Lower leg skin (tissue), 4 donors: ENCODE results near the gene NAALADL2. TPM values are rescaled to one million over a fixed set of nuclear protein-coding genes. Genes with fewer than 3 reads are reported as not detected.

Source experiments
- DNase-seq, 2 donors: peaks; one replicate each; pipeline ENCODE4 v3.0.0-alpha.2; 2019; ENCODE audit warnings: low spot score in 2 of 2
- H3K4me3 ChIP-seq: fragments of 200-600 bp; sonication (generic); 2 replicates; pipeline ENCODE4 v1.5.1; 2017; ENCODE audit warnings: mild to moderate bottlenecking, low read depth; ENCODE audit not compliant: poor library complexity, severe bottlenecking
- POLR2A ChIP-seq, 2 donors: fragments of 450-650 bp; IDR thresholded peaks; one replicate each; pipeline ENCODE4 v1.6.1; 2016 to 2017; ENCODE audit warnings: antibody characterized with exemption in 2 of 2, mild to moderate bottlenecking in 1 of 2, moderate library complexity in 1 of 2
- WGBS, 2 donors: methylation state at CpG; one replicate each; pipeline ENCODE4 v1.1.5; 2018; 5-methylcytosine and 5-hydroxymethylcytosine counted together
- intact Hi-C: fragments of 100-400 bp; cut with DNase I; formaldehyde crosslinking; loops from one replicate; pipeline ENCODE4 v1.15.0; 2023; ENCODE audit warnings: low total_unique reads
- total RNA-seq, 4 donors: library from RNA; depleted of rRNA; stranded (reverse); fragments of >200 nt; gene quantifications; one replicate each; pipeline ENCODE4 v1.1.0, GENCODE V29; 2016
- TF ChIP-seq, protein P1 (sequence below), 3 donors: fragments of 450-650 bp; IDR thresholded peaks; one replicate each; pipeline ENCODE4 v1.5.1; 2016; ENCODE audit warnings: antibody characterized with exemption in 3 of 3, mild to moderate bottlenecking in 3 of 3, moderate library complexity in 2 of 3

NAALADL2 gene
- total RNA-seq, 4 donors from 2014 or later: 3.6 to 8.1 (median 4.6) TPM

- no peak for DNase-seq
- H3K4me3 ChIP-seq: no peak overlapping the region
- intact Hi-C loops: no loop called here
- TF ChIP-seq, protein P1, sequence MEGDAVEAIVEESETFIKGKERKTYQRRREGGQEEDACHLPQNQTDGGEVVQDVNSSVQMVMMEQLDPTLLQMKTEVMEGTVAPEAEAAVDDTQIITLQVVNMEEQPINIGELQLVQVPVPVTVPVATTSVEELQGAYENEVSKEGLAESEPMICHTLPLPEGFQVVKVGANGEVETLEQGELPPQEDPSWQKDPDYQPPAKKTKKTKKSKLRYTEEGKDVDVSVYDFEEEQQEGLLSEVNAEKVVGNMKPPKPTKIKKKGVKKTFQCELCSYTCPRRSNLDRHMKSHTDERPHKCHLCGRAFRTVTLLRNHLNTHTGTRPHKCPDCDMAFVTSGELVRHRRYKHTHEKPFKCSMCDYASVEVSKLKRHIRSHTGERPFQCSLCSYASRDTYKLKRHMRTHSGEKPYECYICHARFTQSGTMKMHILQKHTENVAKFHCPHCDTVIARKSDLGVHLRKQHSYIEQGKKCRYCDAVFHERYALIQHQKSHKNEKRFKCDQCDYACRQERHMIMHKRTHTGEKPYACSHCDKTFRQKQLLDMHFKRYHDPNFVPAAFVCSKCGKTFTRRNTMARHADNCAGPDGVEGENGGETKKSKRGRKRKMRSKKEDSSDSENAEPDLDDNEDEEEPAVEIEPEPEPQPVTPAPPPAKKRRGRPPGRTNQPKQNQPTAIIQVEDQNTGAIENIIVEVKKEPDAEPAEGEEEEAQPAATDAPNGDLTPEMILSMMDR (IDR thresholded peaks at IDR 0.05): no peak
- TF ChIP-seq POLR2A (IDR thresholded peaks at IDR 0.05): no peak
- WGBS, 2 donors: 67 to 70% methylated on average over 1 of the region's 1 CpG
Observed at GRCh38 chr3:175325440-175325839, 466.3 kb downstream of the NAALADL2 start.

- no peak overlapping the region for H3K4me3 ChIP-seq
- intact Hi-C loops: no loop called here
- TF ChIP-seq, protein P1 (IDR thresholded peaks at IDR 0.05): no peak
- no peak for TF ChIP-seq POLR2A (IDR thresholded peaks at IDR 0.05)
- DNase-seq: no peak
- WGBS, 2 donors: 88% methylated on average over 4 of the region's 4 CpGs
Observed at GRCh38 chr3:175326041-175326440, 466.9 kb downstream of the NAALADL2 start.

- intact Hi-C loops: no loop called here
- no peak for DNase-seq
- WGBS, 2 donors: 82 to 85% methylated on average over 2 of the region's 2 CpGs
- H3K4me3 ChIP-seq: no peak overlapping the region
- TF ChIP-seq POLR2A (IDR thresholded peaks at IDR 0.05): no peak
- TF ChIP-seq, protein P1 (IDR thresholded peaks at IDR 0.05): no peak
Observed at GRCh38 chr3:175329373-175329772, 470.2 kb downstream of the NAALADL2 start.

DNA sequence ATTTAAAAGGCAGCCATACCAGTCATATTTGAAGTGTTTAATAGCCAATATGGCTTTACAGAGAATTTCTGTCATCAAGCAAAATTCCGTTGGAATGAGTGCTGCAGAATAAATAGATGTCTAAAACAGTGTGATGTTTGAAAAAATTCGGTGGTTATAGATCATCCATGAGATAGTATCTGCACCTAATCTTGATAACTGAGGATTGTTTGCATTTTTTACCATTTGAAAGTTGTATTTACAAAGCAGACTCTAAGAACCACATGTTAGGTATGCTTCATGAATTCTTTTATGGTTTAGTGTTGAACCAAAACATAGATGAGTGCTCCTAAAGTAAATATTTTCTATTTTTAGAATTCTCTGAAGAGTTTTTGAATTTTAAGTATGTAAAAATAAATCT is 476.1 kb downstream of the NAALADL2 start:
- intact Hi-C loops: no loop called here
- H3K4me3 ChIP-seq: no peak overlapping the region
- WGBS, 2 donors: 59 to 60% methylated on average over 2 of the region's 2 CpGs
- TF ChIP-seq POLR2A (IDR thresholded peaks at IDR 0.05): no peak
- TF ChIP-seq, protein P1 (IDR thresholded peaks at IDR 0.05): no peak
- no peak for DNase-seq

DNA sequence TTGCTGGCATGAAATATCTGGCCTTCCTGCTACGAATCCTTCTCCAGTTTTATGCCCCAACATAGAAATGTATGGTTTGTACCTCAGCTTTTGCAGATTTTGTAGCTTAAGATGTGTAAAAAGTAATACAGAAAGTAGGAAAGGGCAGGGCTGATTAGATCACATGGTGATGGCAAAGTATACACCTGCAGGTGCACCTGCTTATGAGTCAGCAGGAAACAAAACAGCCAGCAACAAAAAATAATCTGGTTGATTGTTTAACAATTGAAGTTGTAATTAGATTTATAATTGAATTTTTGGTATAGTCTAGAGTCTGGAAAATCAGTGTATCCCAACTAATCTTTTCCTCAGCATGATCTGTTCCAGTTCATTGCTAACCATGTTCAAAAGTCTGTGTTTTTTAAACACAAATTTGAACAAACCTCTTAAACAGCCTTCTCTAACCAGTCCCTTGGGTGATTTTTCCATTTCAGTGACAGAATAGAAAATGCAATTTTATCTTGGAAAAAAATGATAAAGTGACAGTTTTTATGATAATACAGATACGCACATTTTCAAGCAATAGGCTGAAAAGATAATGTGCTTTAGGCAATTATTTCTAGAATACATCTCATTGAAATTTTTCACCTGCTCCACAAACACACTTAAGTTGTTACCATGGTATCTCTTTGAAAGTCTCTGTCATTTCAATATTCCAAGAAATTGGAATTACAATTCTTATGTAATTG is 477.4 kb downstream of the NAALADL2 start:
- intact Hi-C loops: no loop called here
- TF ChIP-seq POLR2A (IDR thresholded peaks at IDR 0.05): no peak
- TF ChIP-seq, protein P1 (IDR thresholded peaks at IDR 0.05): no peak
- H3K4me3 ChIP-seq: no peak overlapping the region
- 85 to 90% methylated on average over 2 of the region's 2 CpGs for WGBS, 2 donors
- no peak for DNase-seq

GRCh38 chr3:175337631-175338030 is 478.5 kb downstream of the NAALADL2 start:
- 93 to 98% methylated on average over 2 of the region's 2 CpGs for WGBS, 2 donors
- H3K4me3 ChIP-seq: no peak overlapping the region
- intact Hi-C loops: no loop called here
- TF ChIP-seq, protein P1 (IDR thresholded peaks at IDR 0.05): no peak
- TF ChIP-seq POLR2A (IDR thresholded peaks at IDR 0.05): no peak
- no peak for DNase-seq
